Body of pancreas (tissue), 4 donors: ENCODE results near the gene RNF2. TPM values are rescaled to one million over a fixed set of nuclear protein-coding genes. Genes with fewer than 3 reads are reported as not detected.
A peak's percentile ranks its signal among the peaks of the same experiment; 100 is the strongest.

ENCODE experiments used
- ATAC-seq: fragments of 150-250 bp; one replicate; pipeline ENCODE4 v1.9.1; 2016
- DNase-seq, 4 donors: peaks; one replicate each; pipeline ENCODE4 v3.0.0-alpha.2; 2019
- H3K27ac ChIP-seq, 4 donors: fragments of 200-600 bp; sonication (generic); 1 replicate in 3 of 4; 2 replicates in 1 of 4; pipeline versions ENCODE4 v1.5.1 to v1.6.1; 2016 to 2019; ENCODE audit warnings: mild to moderate bottlenecking in 1 of 4, mixed read lengths in 1 of 4, moderate library complexity in 1 of 4
- H3K27me3 ChIP-seq, 2 donors: fragments of 200-600 bp; sonication (generic); one replicate each; pipeline ENCODE4 v1.6.0; 2016; ENCODE audit warnings: mild to moderate bottlenecking in 1 of 2
- H3K36me3 ChIP-seq, 2 donors: fragments of 200-600 bp; sonication (generic); replicated peaks in 1 of 2; 2 replicates each; pipeline ENCODE4 v1.5.1; 2016; ENCODE audit warnings: low read depth in 2 of 2; ENCODE audit not compliant: insufficient read depth in 1 of 2
- H3K4me1 ChIP-seq: fragments of 200-600 bp; sonication (generic); one replicate; pipeline ENCODE4 v1.6.0; 2016
- H3K4me3 ChIP-seq, 2 donors: fragments of 200-600 bp; sonication (generic); 1 replicate in 1 of 2; 2 replicates in 1 of 2; pipeline ENCODE4 v1.5.1; 2016 to 2019
- H3K9me3 ChIP-seq, 3 donors: fragments of 200-600 bp; sonication (generic); 1 replicate in 2 of 3; 2 replicates in 1 of 3; pipeline ENCODE4 v1.5.1; 2016
- CTCF ChIP-seq, 7 experiments: fragments of 450-650 bp in 4 of 7; fragments of 200-600 bp in 3 of 7; sonication (generic) in 3 of 7; IDR thresholded peaks; one replicate each; pipeline ENCODE4 v1.5.1; 2016 to 2019; ENCODE audit warnings: antibody characterized with exemption in 7 of 7
- POLR2A ChIP-seq, 3 donors: fragments of 450-650 bp; IDR thresholded peaks; one replicate each; pipeline ENCODE4 v1.6.1; 2016; ENCODE audit warnings: antibody characterized with exemption in 3 of 3, mild to moderate bottlenecking in 2 of 3
- WGBS, 2 donors: methylation state at CpG; one replicate each; pipeline ENCODE4 v1.1.5; 2017; 5-methylcytosine and 5-hydroxymethylcytosine counted together
- intact Hi-C: fragments of 100-400 bp; cut with DNase I; formaldehyde crosslinking; loops from one replicate; pipeline ENCODE4 v1.15.1; 2023
- total RNA-seq, 2 donors: library from RNA; depleted of rRNA; stranded (reverse); fragments of >200 nt; gene quantifications; one replicate each; pipeline ENCODE4 v1.1.0, GENCODE V29; 2016

RNF2 gene
- total RNA-seq, 2 donors from 2014 or later = 9.9 TPM

- Histone ChIP-seq H3K9me3 (no peaks in the 10 kb centered on the region), H3K27me3 (no peaks in the 10 kb centered on the region), H3K27ac (no peak overlapping the region), H3K4me1 (peaks cover 6% of the 10 kb centered on the region), H3K36me3 (no peaks in the 10 kb centered on the region), H3K4me3 (no peak overlapping the region)
- intact Hi-C loops = no loop called here
- no peak for ATAC-seq
- no peak for DNase-seq
- WGBS, 2 donors = 71 to 84% methylated on average over 3 of the region's 3 CpGs
- TF ChIP-seq POLR2A (IDR thresholded peaks at IDR 0.05) (no peak), CTCF (IDR thresholded peaks at IDR 0.05) (no peak)
Measured at GRCh38 chr1:185014941-185015340, 30.4 kb upstream of the RNF2 start.

GRCh38 chr1:185015631-185016030 is 29.7 kb upstream of the RNF2 start:
- Histone ChIP-seq H3K27ac (no peak overlapping the region), H3K9me3 (no peaks in the 10 kb centered on the region), H3K4me1 (peaks cover 6% of the 10 kb centered on the region), H3K27me3 (no peaks in the 10 kb centered on the region), H3K4me3 (no peak overlapping the region), H3K36me3 (no peaks in the 10 kb centered on the region)
- no peak for TF ChIP-seq CTCF (IDR thresholded peaks at IDR 0.05)
- no peak for TF ChIP-seq POLR2A (IDR thresholded peaks at IDR 0.05)
- DNase-seq = no peak
- ATAC-seq = no peak
- 92 to 93% methylated on average over 3 of the region's 3 CpGs for WGBS, 2 donors
- intact Hi-C loops = no loop called here

- ATAC-seq (no peak), DNase-seq (no peak)
- Histone ChIP-seq H3K36me3 (no peaks in the 10 kb centered on the region), H3K27ac (no peak overlapping the region), H3K9me3 (no peaks in the 10 kb centered on the region), H3K4me3 (no peak overlapping the region), H3K27me3 (no peaks in the 10 kb centered on the region), H3K4me1 (no peaks in the 10 kb centered on the region)
- 50 to 56% methylated on average over 2 of the region's 2 CpGs for WGBS, 2 donors
- TF ChIP-seq POLR2A (IDR thresholded peaks at IDR 0.05) (no peak), CTCF (IDR thresholded peaks at IDR 0.05) (no peak)
- intact Hi-C loops = no loop called here
Measured at GRCh38 chr1:185016880-185017279, 28.5 kb upstream of the RNF2 start.

GRCh38 chr1:185017338-185017737 is 28.0 kb upstream of the RNF2 start:
- intact Hi-C loops = no loop called here
- DNase-seq (peak in 1 of 4 donors; percentile 12), ATAC-seq (no peak)
- WGBS, 2 donors = 70 to 88% methylated on average over 2 of the region's 2 CpGs
- Histone ChIP-seq H3K4me1 (no peaks in the 10 kb centered on the region), H3K4me3 (no peak overlapping the region), H3K27me3 (no peaks in the 10 kb centered on the region), H3K36me3 (no peaks in the 10 kb centered on the region), H3K9me3 (no peaks in the 10 kb centered on the region), H3K27ac (no peak overlapping the region)
- TF ChIP-seq CTCF (IDR thresholded peaks at IDR 0.05) = no peak

GRCh38 chr1:185017966-185018365 is 27.4 kb upstream of the RNF2 start:
- TF ChIP-seq POLR2A (IDR thresholded peaks at IDR 0.05) = no peak
- DNase-seq (no peak), ATAC-seq (no peak)
- Histone ChIP-seq H3K36me3 (no peaks in the 10 kb centered on the region), H3K9me3 (no peaks in the 10 kb centered on the region), H3K4me1 (no peaks in the 10 kb centered on the region), H3K27ac (no peak overlapping the region), H3K27me3 (no peaks in the 10 kb centered on the region), H3K4me3 (no peak overlapping the region)
- 90% methylated on average over 3 of the region's 3 CpGs for WGBS, 2 donors
- intact Hi-C loops = no loop called here
